Measurements from ENCODE around the gene MTCH1.

MTCH1 gene

GRCh38 chr6:36975231-36976006 lies 10.6 kb downstream of the MTCH1 start:
- no peak for TF ChIP-seq CTCF (IDR thresholded peaks at IDR 0.05)

- TF ChIP-seq CTCF (IDR thresholded peaks at IDR 0.05), result no peak
These were observed 12.3 kb downstream of the MTCH1 start for GRCh38 chr6:36973647-36974046.

GRCh38 chr6:36973190-36973589 lies 12.8 kb downstream of the MTCH1 start:
- no peak for TF ChIP-seq CTCF (IDR thresholded peaks at IDR 0.05)

GRCh38 chr6:36971921-36972673 lies 13.9 kb downstream of the MTCH1 start:
- TF ChIP-seq CTCF (IDR thresholded peaks at IDR 0.05), result no peak

GRCh38 chr6:36970892-36971842 lies 14.8 kb downstream of the MTCH1 start:
- TF ChIP-seq CTCF (IDR thresholded peaks at IDR 0.05), result no peak

- no peak for TF ChIP-seq CTCF (IDR thresholded peaks at IDR 0.05)
These were observed 15.8 kb downstream of the MTCH1 start for GRCh38 chr6:36969988-36970891.
